MM.1S (cell line): Measurements from ENCODE around the gene GTF2E1.

Experiments used
- CTCF ChIP-seq: fragments of 300-600 bp; sonication (generic); IDR thresholded peaks from 2 replicates; pipeline ENCODE4 v1.5.1; 2016; ENCODE audit warnings: antibody characterized with exemption, low read length, mixed read lengths
- EZH2phosphoT487 ChIP-seq: fragments of 300-600 bp; sonication (generic); IDR thresholded peaks from 2 replicates; pipeline ENCODE4 v1.6.1; 2018; ENCODE audit warnings: antibody characterized with exemption, low read length

- TF ChIP-seq CTCF: no peak
- TF ChIP-seq EZH2phosphoT487: no peak
Measured at GRCh38 chr3:120801484-120801883, 58.9 kb downstream of the GTF2E1 start.
